ENCODE measurements around the gene GMPR2.
"Not testable (repeated sequence)": the region's sequence is repeated elsewhere in the genome, so short reads cannot be mapped to it uniquely, and the experiment has no call there.

The GMPR2 gene

DNA sequence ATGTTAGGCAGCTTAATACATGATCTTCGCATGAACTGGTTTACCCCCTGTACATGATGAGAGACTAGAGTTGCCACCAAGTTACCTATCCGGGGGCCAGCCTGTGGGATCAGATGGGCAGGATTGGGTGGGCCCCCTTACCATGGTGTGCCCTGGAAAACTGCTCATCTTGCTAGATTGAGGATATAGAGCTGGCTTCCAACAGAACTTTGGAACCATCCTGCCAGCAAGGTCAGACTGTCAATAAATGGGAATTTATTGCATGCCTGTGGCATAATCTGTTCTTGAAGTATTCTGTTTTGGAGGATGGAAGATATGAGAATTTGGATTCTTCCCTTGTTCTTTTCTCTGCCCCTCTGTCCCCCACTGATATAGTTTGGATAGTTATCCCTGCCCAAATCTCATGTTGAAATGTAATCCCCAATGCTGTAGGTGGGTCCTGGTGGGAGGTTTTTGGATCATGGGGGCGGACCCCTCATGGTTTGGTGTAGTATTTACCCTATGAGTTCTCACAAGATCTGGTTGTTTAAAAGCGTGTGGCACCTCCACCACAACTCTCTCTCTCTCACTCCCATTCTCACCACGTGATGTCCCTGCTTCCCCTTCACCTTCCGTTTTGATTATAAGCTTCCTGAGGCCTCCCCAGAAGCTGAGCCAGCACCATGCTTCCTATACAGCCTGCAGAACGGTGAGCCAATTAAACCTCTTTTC is 33.8 kb upstream of the GMPR2 start:
- in situ Hi-C loops (cut with MboI; ENCODE audit: low sequenced_read_pairs, unreplicated experiment) = no loop called here
- TF ChIP-seq, protein P1, sequence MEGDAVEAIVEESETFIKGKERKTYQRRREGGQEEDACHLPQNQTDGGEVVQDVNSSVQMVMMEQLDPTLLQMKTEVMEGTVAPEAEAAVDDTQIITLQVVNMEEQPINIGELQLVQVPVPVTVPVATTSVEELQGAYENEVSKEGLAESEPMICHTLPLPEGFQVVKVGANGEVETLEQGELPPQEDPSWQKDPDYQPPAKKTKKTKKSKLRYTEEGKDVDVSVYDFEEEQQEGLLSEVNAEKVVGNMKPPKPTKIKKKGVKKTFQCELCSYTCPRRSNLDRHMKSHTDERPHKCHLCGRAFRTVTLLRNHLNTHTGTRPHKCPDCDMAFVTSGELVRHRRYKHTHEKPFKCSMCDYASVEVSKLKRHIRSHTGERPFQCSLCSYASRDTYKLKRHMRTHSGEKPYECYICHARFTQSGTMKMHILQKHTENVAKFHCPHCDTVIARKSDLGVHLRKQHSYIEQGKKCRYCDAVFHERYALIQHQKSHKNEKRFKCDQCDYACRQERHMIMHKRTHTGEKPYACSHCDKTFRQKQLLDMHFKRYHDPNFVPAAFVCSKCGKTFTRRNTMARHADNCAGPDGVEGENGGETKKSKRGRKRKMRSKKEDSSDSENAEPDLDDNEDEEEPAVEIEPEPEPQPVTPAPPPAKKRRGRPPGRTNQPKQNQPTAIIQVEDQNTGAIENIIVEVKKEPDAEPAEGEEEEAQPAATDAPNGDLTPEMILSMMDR (IDR thresholded peaks at IDR 0.05; ENCODE audit: borderline replicate concordance, control extremely low read depth, extremely low read depth, insufficient read depth, missing control alignments) = no peak
- no peak for DNase-seq (ENCODE audit: low spot score)

DNA sequence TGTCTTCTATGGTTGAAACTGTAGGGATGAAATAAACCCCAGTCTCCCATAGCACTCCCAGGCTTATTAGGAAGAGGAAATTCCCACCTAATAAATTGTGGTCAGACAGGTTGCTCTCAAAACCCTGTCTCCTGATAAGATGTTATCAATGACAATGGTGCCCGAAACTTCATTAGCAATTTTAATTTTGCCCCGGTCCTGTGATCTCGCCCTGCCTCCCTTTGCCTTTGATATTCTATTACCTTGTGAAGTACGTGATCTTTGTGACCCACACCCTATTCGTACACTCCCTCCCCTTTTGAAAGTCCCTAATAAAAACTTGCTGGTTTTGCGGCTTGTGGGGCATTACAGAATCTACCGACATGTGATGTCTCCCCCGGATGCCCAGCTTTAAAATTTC is 30.2 kb upstream of the GMPR2 start:
- DNase-seq (ENCODE audit: low spot score); in situ Hi-C loops (cut with MboI; ENCODE audit: low sequenced_read_pairs, unreplicated experiment): not testable (repeated sequence)

DNA sequence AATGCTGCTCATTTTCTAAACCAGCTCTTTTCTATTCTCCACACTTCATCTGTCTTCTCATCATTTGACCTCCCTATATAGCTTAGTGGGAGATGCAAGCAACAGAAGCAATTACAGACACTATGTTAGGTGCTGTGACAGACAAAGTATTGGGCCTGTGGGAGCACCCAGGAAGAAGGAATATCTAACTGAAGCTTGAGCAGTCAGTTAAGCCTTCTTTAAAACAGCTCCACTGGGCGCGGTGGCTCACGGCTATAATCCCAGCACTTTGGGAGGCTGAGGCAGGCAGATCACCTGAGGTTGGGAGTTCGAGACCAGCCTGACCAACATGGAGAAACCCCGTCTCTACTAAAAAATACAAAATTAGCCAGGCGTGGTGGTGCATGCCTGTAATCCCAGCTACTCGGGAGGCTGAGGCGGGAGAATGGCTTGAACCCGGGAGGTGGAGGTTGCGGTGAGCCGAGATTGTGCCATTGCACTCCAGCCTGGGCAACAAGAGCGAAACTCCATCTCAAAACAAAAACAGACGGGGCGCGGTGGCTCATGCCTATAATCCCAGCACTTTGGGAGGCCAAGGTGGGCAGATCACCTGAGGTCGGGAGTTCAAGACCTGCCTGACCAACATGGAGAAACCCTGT is 29.4 kb upstream of the GMPR2 start:
- DNase-seq (ENCODE audit: low spot score); in situ Hi-C loops (cut with MboI; ENCODE audit: low sequenced_read_pairs, unreplicated experiment): not testable (repeated sequence)

DNA sequence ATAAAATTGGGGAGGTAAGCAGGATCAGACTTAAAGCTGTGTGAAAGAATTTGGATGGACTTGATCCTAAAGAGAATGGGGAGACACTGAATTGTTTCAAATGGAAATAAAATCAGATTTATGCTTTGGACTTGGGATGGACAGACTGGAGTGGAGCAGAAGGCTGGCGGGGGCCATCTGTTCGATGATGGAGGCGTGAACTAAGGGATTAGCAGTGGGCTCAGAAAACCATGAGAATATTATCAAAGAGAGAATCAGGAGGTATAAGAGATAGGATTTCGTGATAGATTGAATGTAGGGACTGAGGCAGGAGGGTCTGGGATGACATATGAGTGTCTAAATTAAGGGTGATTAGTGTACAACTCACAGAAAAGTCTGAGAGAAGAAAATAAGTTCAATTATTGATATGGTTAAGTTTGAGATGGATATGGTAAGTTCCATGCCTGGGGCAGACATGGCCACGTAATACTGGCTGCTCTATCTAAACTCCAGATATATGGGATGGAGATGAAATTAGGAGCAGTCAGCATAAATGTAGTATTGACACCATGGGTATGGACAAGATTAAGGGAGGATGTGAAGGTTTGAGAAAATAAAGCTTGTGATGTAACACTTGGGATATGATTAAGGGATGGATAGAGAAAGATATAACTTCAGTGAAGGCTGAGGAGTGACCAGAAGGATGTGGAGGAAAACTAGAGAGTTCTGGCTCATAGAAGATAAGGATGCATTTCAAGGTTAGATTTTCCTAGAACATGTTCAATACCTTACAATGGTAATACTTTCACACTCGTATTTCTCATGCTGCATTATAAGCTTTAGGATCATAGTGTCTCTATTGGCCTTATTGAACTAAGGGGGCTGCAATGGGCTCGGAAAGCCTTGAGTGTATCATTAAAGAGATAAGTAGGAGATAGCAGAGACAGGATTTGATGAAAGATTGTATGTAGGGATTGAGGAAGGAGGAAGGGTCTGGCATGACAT is 28.3 kb upstream of the GMPR2 start:
- DNase-seq (ENCODE audit: low spot score) = no peak
- in situ Hi-C loops (cut with MboI; ENCODE audit: low sequenced_read_pairs, unreplicated experiment) = no loop called here
- TF ChIP-seq, protein P1 (IDR thresholded peaks at IDR 0.05; ENCODE audit: borderline replicate concordance, control extremely low read depth, extremely low read depth, insufficient read depth, missing control alignments) = no peak

DNA sequence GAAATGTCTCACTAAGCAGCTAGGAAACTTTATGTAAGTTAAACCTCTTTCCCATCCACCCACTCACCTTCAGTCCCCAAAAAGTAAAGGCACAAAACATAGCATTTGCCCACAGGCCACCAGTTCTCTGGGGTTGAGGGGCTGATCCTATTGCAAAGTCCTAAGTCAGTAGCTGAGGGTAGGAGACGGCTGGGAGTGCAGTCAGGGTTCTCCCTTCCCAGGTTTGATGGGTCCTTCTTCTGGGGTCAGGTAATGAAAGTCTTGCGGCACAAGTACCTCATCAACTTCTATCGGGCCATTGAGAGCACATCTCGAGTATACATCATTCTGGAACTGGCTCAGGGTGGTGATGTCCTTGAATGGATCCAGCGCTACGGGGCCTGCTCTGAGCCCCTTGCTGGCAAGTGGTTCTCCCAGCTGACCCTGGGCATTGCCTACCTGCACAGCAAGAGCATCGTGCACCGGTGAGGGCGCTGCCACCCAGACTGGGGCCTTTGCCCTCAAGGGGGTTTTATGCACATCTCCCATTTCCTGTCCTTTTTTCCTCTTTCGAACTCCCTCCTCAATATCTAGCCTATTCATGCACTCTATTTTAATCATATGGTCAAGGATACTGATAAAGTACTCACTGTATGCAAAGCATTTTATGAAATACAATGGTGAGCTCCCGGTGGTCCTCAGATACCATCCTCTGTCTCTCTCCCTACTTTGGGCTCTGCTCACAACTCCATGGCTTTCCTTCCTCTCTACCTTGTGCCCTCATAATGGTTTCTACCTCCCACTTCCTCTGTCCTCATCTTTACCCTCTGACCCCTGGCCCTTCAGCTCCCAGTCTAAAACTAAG is 26.2 kb upstream of the GMPR2 start:
- in situ Hi-C loops (cut with MboI; ENCODE audit: low sequenced_read_pairs, unreplicated experiment) = no loop called here
- no peak for DNase-seq (ENCODE audit: low spot score)
- TF ChIP-seq, protein P1 (IDR thresholded peaks at IDR 0.05; ENCODE audit: borderline replicate concordance, control extremely low read depth, extremely low read depth, insufficient read depth, missing control alignments) = no peak

DNA sequence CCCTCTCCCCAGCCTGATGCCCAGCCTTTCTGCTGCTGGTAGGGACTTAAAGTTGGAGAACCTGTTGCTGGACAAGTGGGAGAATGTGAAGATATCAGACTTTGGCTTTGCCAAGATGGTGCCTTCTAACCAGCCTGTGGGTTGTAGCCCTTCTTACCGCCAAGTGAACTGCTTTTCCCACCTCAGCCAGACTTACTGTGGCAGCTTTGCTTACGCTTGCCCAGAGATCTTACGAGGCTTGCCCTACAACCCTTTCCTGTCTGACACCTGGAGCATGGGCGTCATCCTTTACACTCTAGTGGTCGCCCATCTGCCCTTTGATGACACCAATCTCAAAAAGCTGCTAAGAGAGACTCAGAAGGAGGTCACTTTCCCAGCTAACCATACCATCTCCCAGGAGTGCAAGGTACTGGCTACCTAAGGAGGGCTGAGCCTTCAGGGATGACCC is 25.6 kb upstream of the GMPR2 start:
- TF ChIP-seq, protein P1 (IDR thresholded peaks at IDR 0.05; ENCODE audit: borderline replicate concordance, control extremely low read depth, extremely low read depth, insufficient read depth, missing control alignments) = no peak
- in situ Hi-C loops (cut with MboI; ENCODE audit: low sequenced_read_pairs, unreplicated experiment) = no loop called here
- DNase-seq (ENCODE audit: low spot score) = no peak

DNA sequence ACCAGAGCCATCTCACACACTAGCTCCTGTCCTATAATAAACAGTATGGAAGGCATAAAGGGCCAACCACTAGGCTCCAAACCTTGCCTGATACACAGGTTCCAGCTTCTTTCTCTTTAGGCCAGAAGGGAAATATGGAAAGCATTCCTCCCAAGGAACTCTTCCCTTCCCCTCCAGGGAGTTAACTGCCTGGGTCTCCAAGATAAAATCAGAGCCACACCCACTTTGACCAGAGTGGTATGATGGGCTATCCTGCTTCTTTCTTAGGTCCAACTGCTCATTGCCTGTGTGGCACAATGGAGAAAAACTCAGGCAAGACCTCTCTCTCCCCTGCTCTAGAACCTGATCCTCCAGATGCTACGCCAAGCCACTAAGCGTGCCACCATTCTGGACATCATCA is 25.1 kb upstream of the GMPR2 start:
- no peak for DNase-seq (ENCODE audit: low spot score)
- in situ Hi-C loops (cut with MboI; ENCODE audit: low sequenced_read_pairs, unreplicated experiment) = no loop called here
- TF ChIP-seq, protein P1 (IDR thresholded peaks at IDR 0.05; ENCODE audit: borderline replicate concordance, control extremely low read depth, extremely low read depth, insufficient read depth, missing control alignments) = no peak
